Measurements from ENCODE around the gene HOXC11.

- TF ChIP-seq CTCF (conservative IDR thresholded peaks at IDR 0.05) (no peak), EZH2 (IDR thresholded peaks at IDR 0.05; ENCODE audit: low read depth) (no peak)
Observed at GRCh38 chr12:54011665-54012532, 39.0 kb downstream of the HOXC11 start.
